Lower leg skin (tissue), 4 donors: Measurements from ENCODE around the gene TTLL1. TPM values are rescaled to one million over a fixed set of nuclear protein-coding genes. Genes with fewer than 3 reads are reported as not detected.

Experiments
- DNase-seq, 2 donors: peaks; one replicate each; pipeline ENCODE4 v3.0.0-alpha.2; 2019; ENCODE audit warnings: low spot score in 2 of 2
- H3K4me3 ChIP-seq: fragments of 200-600 bp; sonication (generic); 2 replicates; pipeline ENCODE4 v1.5.1; 2017; ENCODE audit warnings: mild to moderate bottlenecking, low read depth; ENCODE audit not compliant: poor library complexity, severe bottlenecking
- CTCF ChIP-seq, 3 donors: fragments of 450-650 bp; IDR thresholded peaks; one replicate each; pipeline ENCODE4 v1.5.1; 2016; ENCODE audit warnings: antibody characterized with exemption in 3 of 3, mild to moderate bottlenecking in 3 of 3, moderate library complexity in 2 of 3
- POLR2A ChIP-seq, 2 donors: fragments of 450-650 bp; IDR thresholded peaks; one replicate each; pipeline ENCODE4 v1.6.1; 2016 to 2017; ENCODE audit warnings: antibody characterized with exemption in 2 of 2, mild to moderate bottlenecking in 1 of 2, moderate library complexity in 1 of 2
- WGBS, 2 donors: methylation state at CpG; one replicate each; pipeline ENCODE4 v1.1.5; 2018; 5-methylcytosine and 5-hydroxymethylcytosine counted together
- intact Hi-C: fragments of 100-400 bp; cut with DNase I; formaldehyde crosslinking; loops from one replicate; pipeline ENCODE4 v1.15.0; 2023; ENCODE audit warnings: low total_unique reads
- total RNA-seq, 4 donors: library from RNA; depleted of rRNA; stranded (reverse); fragments of >200 nt; gene quantifications; one replicate each; pipeline ENCODE4 v1.1.0, GENCODE V29; 2016

Gene TTLL1
- total RNA-seq, 4 donors from 2014 or later, result 1.9 to 7.9 (median 5.4) TPM

GRCh38 chr22:43088627-43088983 is 586 bp downstream of the TTLL1 start:
- TF ChIP-seq POLR2A (IDR thresholded peaks at IDR 0.05) (no peak), CTCF (IDR thresholded peaks at IDR 0.05) (no peak)
- 57 to 59% methylated on average over 9 of the region's 9 CpGs for WGBS, 2 donors
- intact Hi-C loops, result loop anchor here (10.0 kb wide), 1 partner anchor 304 kb away; no protein-coding TSS in a partner anchor
- H3K4me3 ChIP-seq, result peak overlapping the region; percentile 48
- no peak for DNase-seq

GRCh38 chr22:43085658-43086606 is 3.3 kb downstream of the TTLL1 start:
- intact Hi-C loops, result loop anchor here (10.0 kb wide), 1 partner anchor 301 kb away; no protein-coding TSS in a partner anchor
- no peak overlapping the region for H3K4me3 ChIP-seq
- 67 to 68% methylated on average over 19 of the region's 19 CpGs for WGBS, 2 donors
- no peak for TF ChIP-seq POLR2A (IDR thresholded peaks at IDR 0.05)
- TF ChIP-seq CTCF (IDR thresholded peaks at IDR 0.05), result no peak
- no peak for DNase-seq

- intact Hi-C loops, result loop anchor here (10.0 kb wide), 1 partner anchor 297 kb away; no protein-coding TSS in a partner anchor
- TF ChIP-seq POLR2A (IDR thresholded peaks at IDR 0.05) (no peak), CTCF (IDR thresholded peaks at IDR 0.05) (no peak)
- 60 to 89% methylated on average over 4 of the region's 4 CpGs for WGBS, 2 donors
Observed at GRCh38 chr22:43081968-43082367, 7.2 kb downstream of the TTLL1 start.

GRCh38 chr22:43080616-43081015 is 8.6 kb downstream of the TTLL1 start:
- intact Hi-C loops, result loop anchor here (10.0 kb wide), 1 partner anchor 296 kb away; no protein-coding TSS in a partner anchor
- TF ChIP-seq CTCF (IDR thresholded peaks at IDR 0.05), result no peak
- no peak for TF ChIP-seq POLR2A (IDR thresholded peaks at IDR 0.05)
- DNase-seq, result no peak
- WGBS, 2 donors, result 82 to 85% methylated on average over 2 of the region's 2 CpGs
- H3K4me3 ChIP-seq, result no peak overlapping the region

More at GRCh38 chr22:43081968-43082367, 7.2 kb downstream of the TTLL1 start:
- no peak overlapping the region for H3K4me3 ChIP-seq
- DNase-seq, result no peak

DNA sequence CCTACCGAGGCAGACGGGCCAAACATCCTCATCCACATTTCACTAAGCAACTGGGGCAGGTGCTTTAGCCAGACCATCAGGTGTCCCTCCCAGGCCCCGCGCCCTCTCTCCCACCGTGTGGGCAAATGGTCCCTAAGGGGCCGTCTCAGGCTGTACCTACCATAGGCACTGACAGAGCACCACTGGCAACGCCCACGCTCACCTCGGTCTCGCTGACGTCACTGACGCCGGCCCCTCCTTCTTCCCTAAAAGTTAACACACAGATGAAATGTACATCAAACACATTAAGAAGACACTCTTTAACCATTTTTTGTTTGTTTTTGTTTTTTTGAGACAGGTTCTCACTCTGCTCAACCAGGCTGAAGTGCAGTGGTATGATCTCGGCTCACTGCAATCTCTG is 9.4 kb downstream of the TTLL1 start:
- no peak for TF ChIP-seq CTCF (IDR thresholded peaks at IDR 0.05)
- TF ChIP-seq POLR2A (IDR thresholded peaks at IDR 0.05), result no peak
- 90 to 94% methylated on average over 14 of the region's 14 CpGs for WGBS, 2 donors
- no peak overlapping the region for H3K4me3 ChIP-seq
- DNase-seq, result no peak
- intact Hi-C loops, result loop anchor here (10.0 kb wide), 1 partner anchor 295 kb away; no protein-coding TSS in a partner anchor
